GM03348 (cell line): ENCODE data around the gene RDH5.

Experiments used
- DNase-seq: peaks from one replicate; pipeline ENCODE4 v3.0.0; 2012; ENCODE audit warnings: low spot score

The RDH5 gene

GRCh38 chr12:55712700-55713415 lies 7.3 kb upstream of the RDH5 start:
- no peak for DNase-seq

GRCh38 chr12:55713721-55714120 lies 6.5 kb upstream of the RDH5 start:
- DNase-seq = peak; percentile 82

GRCh38 chr12:55715169-55715764 lies 4.9 kb upstream of the RDH5 start:
- DNase-seq = no peak

- DNase-seq = peak; percentile 94
Observed at GRCh38 chr12:55715833-55716581, 4.2 kb upstream of the RDH5 start, which contains the start of gene BLOC1S1. BLOC1S1 (plus strand) TSS chr12:55716046; CDS start chr12:55716052, 6 bp downstream.

GRCh38 chr12:55716582-55716957 lies 3.6 kb upstream of the RDH5 start:
- DNase-seq = no peak

- DNase-seq = no peak
Observed at GRCh38 chr12:55717011-55718007, 2.9 kb upstream of the RDH5 start.

GRCh38 chr12:55718015-55718414 lies 2.2 kb upstream of the RDH5 start:
- no peak for DNase-seq

- no peak for DNase-seq
Observed at GRCh38 chr12:55718624-55719275, 1.4 kb upstream of the RDH5 start.

- DNase-seq = no peak
Observed at GRCh38 chr12:55719371-55719770, 822 bp upstream of the RDH5 start.

GRCh38 chr12:55720894-55721444 lies 776 bp downstream of the RDH5 start:
- DNase-seq = peak; percentile 87

GRCh38 chr12:55721601-55722213 lies 1.5 kb downstream of the RDH5 start:
- no peak for DNase-seq

- no peak for DNase-seq
Observed at GRCh38 chr12:55722948-55723347, 2.8 kb downstream of the RDH5 start.

GRCh38 chr12:55723516-55724225 lies 3.5 kb downstream of the RDH5 start:
- DNase-seq = no peak

- DNase-seq = peak; percentile 53
Observed at GRCh38 chr12:55724226-55724939, 4.2 kb downstream of the RDH5 start.

GRCh38 chr12:55724940-55725309 lies 4.7 kb downstream of the RDH5 start:
- no peak for DNase-seq

- no peak for DNase-seq
Observed at GRCh38 chr12:55725556-55725955, 5.4 kb downstream of the RDH5 start.

GRCh38 chr12:55726971-55727370 lies 6.8 kb downstream of the RDH5 start:
- DNase-seq = no peak

- DNase-seq = peak; percentile 50
Observed at GRCh38 chr12:55727643-55728185, 7.5 kb downstream of the RDH5 start.
